ENCODE measurements around the gene SLC25A21.
"Not testable (repeated sequence)": the region's sequence is repeated elsewhere in the genome, so short reads cannot be mapped to it uniquely, and the experiment has no call there.

SLC25A21 gene

DNA sequence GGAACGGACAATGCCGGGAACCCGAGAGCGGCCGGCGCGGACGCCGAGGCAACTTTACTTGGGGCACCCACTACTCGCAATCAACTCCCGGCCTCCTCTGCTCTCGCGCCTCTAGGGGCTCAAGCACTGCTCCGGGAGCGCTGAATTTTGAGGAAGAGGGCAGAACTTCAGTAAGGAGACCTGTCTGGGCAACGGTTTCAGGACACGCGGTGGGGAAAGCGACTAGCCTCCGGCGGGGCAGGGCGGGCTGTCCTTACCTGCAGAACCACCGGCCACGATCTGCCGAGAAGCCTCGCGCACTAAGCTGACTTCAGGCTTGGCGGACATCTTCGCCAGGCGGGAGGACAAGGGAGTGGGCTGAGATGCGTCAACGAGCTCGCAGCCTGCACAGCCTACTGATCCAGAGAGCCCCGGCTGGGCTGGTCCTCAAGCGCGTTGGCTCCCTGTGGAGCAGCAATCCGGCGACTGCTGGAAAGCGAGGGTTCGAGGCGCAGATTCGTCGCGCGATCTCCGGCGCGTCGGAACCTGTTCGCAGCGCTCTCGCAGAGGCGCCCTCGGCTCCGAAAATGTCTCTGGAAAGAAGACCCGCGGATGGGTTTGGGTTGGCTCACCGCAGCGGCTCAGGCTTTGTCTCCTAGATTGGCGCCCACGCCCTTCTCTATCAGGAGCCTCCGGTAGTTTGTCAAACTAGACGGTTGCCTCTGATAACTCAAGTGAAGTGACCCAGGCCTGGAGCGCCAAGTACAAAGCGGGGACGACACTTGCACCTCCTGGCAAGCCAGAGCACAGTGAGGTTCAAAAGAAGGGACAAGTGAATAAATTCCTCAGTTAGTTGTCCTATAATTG is at the start of gene SLC25A21:
TSS of gene SLC25A21 (minus strand) at position 583 of the 846 bp plus-strand sequence.
- DNase-seq, result no peak

DNA sequence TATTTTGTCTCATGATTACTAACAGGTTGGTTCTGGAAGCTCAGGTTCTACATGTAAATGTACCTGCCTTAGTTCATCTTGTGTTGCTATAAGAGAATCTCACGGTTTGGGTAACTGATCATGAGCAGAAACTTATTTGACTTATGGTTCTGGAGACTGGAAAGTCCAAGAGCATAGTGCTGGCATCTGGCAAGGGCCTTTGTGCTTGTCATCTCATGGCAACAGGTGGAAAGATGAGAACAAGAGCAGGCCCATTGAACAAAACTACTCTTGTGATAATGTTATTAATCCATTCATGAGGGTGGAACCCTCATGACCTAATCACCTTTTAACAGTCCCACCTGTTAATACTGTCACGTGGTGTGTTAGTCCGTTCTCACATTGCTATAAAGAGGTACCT is 48.7 kb upstream of the SLC25A21 start:
- DNase-seq, result no peak

DNA sequence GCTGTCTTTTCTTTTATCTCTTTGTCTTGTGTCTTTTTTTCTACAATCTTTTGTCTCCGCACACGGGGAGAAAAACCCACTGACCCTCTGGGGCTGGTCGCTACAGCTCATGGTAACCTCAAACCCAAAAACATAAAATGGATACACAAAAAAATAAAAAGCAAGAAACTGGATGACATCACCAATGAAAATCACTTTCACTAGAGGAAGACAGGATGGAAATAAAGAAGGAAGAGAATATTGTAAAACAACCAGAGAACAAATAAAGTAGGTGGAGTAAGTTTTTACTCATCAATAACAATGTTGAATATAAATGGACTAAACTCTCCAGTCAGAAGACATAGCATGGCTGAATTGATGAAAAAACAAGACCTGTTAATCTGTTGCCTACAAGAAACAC is 42.9 kb upstream of the SLC25A21 start:
- DNase-seq, result no peak

DNA sequence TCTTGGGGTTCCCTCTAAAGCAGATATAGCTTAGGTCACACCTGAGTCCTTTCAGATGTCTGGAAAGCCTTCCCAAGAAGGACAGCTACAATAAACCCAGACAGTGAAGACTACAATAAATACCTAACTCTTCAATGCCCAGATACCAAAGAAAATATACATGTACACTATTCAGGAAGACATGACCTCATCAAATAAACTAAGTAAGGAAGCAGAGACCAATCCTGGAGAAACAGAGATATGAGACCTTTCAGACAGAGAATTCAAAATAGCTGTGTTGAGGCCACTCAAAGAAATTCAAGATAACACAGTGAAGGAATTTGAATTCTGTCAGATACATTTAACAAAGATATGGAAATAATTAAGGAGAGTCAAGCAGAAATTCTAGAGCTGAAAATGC is 40.6 kb upstream of the SLC25A21 start:
- DNase-seq, result no peak

DNA sequence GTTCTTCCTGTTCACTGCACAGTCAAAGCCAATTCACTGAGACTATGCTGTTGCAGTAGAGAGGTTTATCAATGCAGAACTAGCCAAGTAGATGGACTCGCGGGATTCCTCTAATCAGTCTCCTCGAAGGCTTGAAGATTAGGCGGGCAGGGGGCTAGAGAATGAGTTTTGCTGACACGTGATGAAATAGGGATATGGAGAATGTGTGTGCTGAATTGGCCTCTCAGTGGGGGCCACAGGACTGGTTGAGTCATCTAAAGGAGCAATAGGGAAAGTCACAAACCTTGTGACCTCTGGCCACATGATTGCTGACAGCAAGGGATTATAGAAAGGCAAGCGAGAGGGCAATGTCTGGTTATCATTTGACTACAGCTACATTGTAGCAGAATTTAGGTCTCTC is 38.0 kb upstream of the SLC25A21 start:
- no peak for DNase-seq

DNA sequence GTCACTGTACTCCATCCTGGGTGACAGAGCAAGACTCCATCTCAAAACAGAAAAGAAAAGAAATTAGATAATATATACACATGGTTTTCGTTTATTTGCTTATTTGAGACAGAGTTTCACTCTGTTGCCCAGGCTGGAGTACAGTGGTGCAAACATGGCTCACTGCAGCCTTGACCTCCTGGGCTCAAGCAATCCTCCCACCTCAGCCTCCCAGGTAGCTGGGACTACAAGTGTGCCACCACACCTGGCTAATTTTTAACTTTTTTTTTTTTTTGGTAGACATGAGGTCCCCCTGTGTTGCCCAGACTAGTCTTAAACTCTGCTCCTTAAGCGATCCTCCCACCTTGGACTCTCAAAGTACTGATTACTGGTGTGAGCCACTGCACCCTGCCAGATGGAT is 37.2 kb upstream of the SLC25A21 start:
- not testable (repeated sequence) for DNase-seq

DNA sequence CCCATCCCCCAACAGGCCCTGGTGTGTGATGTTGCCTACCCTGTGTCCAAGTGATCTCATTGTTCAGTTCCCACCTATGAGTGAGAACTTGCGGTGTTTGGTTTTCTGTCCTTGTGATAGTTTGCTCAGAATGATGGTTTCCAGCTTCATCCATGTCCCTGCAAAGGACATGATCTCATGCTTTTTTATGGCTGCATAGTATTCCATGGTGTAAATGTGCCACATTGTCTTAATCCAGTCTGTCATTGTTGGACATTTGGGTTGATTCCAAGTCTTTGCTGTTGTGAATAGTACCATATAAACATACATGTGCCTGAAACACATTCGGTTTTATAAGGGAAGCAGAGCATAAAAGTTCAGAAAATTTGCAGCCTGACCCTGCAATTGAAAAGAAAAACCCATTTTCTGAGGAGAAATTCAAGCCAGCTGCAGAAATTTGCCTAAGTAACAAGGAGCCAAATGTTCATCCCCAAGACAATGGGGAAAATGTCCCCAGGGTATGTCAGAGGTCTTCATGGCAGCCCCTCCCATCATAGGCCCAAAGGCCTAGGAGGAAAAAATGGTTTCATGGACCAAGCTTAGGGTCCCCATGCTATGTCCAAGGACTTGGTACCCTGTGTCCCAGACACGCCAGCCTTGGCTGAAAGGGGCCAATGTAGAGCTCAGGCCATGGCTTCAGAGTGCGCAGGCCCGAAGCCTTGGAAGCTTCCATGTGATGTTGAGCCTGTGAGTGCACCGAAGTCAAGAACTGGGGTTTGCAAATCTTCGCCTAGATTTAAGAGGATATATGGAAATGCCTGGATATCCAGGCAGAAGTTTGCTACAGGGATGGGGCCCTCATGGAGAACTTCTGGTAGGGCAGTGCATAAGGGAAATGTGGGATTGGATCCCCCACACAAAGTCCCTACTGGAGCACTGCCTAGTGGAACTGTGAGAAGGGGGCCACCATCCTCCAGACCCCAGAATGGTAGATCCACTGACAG is 33.5 kb upstream of the SLC25A21 start:
- DNase-seq, result not testable (repeated sequence)

DNA sequence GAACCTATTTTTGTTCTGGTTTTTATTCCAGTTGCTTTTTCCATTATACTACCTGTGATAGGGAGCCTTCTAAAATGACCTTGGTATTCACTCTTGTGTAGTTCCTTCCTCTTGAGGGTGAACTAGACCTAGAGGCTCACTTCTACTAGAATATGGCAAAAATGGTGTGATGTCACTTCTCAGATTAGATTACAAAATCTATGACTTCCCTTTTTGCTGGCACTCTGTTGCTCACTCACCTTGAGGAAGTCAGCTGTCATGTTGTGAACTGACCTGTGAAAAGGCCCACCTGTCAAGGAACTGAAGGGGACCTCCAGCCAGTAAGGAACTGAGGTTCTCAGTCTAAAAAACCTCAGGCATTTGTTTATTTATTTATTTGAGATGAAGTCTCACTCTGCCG is 31.0 kb upstream of the SLC25A21 start:
- no peak for DNase-seq

DNA sequence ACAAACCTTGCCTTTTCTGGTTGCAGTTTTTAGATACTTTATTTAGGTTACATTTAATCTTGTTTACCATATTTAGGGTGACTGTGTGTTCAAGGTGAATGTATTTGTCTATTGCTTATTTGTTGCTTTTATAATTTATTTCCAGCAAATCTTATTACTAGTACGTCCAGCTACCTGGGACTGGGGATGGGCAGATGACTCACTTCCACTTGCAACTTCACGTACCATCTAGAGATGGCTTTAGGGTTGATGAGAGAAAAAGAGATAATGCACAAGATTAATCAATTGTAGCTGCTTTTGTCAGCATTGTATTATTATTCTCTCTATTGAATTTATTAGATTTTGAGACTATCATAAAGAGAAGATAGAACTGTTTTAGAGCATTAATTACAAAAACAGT is 30.4 kb upstream of the SLC25A21 start:
- DNase-seq, result no peak

DNA sequence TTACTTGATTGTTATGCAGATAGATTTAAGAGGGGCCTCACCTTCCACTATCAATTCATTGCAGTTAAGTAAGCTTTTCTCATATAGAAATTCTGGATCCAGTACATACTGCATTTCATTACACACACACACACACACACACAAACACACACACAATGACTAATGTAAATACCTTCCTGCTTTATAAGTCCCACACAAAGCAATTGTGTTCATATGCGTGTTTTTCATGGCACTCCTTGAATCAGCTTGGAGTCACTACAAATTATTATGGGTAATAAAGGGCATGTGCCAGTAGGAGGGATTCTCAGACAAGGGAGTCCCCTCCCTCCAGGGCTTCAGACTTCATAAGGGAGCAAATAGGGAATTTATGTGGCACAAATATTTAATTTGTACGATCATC is 29.9 kb upstream of the SLC25A21 start:
- no peak for DNase-seq

DNA sequence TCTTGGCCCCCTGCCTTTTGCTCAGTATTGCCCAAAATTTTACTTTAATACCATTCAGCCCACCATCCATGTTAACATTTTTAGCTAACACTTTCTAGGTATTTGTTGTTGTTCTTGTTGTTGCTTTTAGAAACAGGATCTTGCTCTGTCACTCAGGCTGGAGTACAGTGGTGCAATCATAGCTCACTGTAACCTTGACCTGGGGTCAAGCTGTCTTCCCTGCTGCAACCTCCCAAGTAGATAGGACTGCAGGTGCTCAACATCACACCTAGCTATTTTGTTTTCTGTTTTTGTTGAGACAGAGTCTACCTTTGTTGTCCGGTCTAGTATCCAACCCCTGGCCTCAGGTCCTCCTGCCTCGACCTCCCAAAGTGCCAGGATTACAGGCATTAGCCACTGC is 29.3 kb upstream of the SLC25A21 start:
- no peak for DNase-seq

DNA sequence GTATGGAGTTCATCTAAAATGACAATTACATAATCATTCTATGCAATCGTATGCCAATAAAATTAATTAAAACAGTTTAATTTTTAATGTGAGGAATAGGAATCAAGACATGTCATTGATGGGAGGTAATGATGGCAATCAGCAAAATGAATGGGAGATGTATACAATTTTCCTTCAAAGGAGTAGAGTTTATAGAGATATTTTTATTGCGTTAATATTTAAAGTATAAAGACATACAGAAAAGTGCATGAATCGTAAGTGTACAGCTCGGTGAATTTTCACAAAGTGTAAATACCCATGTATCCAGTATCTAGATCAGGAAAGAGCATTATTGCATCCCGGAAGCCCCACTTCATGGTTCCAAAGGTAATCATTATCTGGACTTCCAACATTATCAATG is 26.5 kb upstream of the SLC25A21 start:
- DNase-seq, result no peak

DNA sequence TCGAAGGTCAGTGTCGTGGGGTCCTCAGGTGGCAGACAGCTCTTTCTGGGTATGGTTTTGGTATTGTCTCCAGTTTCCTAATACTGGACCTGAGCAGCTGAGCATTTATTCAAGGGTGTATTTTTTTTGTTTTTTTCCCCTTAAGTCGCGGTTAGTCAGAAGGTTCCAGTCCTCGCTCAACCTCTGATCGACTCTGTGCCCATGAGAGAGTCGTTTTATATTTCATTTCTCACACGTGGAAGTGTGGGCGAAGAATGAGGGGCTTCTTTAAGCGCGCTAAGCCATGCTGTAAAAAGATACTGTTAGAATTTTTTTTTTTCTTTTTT is 25.8 kb upstream of the SLC25A21 start:
- no peak for DNase-seq

DNA sequence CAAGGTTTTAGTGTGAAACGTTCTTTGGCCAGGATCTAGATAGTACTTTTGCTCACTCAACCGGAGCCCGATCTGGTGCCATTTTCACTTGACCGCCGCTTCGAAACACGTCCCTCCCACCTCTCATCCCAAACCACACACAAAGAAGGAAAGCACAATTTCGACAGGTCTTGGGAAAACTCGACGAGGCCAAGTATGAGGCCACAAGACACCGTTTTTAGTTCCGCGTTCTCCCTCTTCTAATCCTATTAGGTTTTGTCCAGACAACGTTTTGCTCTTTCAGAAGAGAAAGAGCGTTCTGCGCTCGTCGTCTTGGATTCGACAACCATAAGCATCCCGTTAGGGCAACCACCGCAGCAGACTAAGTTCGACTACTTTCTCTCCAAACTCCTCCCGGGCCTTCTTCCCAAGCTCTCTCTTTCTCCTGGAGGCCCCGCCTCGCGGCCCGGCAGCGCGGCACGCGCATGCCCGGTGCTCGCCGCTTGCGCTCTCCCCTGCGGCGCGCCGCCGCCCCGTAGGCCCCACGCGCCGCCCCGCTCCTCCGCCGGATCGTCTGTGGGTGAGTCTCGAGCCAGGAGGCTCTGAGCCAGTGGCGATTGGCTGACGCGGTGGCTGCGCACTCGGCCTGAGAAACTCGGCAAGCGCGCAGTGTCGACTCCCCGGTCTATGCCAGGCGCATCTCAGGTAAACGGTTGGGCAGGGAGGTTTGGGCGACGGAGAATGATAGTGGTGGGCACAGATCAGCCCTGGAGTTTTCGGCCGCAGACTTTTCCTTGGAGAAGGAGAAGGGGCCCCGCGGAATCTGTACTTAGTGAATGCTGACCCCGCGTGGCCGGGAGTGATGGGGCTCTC is 25.2 kb upstream of the SLC25A21 start, which contains the start of gene MIPOL1:
TSS of gene MIPOL1 (plus strand) at position 517 of the 852 bp plus-strand sequence. CDS start 49,952 bp downstream, outside the sequence.
- peak; percentile 16 for DNase-seq

DNA sequence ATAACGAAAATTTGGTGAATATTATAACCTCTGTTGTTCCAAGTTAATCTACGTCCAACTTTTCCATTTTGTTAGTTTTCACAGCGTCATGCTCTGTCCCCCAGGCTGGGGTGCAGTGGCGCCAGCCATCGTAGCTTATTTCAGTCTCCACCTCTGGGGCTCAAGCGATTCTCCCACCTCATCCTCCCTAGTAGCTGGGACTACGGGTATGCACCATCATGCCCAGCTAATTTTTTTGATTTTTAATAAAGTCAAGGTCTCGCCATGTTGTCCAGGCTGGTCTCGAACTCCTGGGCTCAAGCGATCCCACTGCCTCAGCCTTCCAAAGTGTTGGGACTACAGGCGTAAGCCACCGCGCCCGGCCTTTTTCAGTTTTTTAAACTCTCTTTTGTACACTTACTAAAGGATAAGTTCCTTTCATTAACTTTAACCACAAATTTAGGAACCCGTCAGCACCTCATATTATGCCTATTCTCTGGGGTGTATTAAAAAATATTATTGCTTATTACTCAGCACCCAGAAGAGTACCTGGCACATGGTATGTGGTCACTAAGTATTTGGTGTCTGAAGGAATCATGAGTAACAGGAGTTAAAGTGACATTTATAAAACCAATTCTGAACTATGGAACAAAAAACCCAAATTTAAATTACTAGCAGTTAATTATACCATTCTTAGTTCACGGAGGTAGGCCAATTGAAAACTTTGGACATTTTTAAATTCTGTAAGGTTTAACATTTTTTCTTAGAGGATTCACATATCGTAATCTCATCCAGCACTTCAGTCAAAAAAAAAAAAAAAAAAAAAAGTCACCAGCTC is 24.4 kb upstream of the SLC25A21 start:
- no peak for DNase-seq

DNA sequence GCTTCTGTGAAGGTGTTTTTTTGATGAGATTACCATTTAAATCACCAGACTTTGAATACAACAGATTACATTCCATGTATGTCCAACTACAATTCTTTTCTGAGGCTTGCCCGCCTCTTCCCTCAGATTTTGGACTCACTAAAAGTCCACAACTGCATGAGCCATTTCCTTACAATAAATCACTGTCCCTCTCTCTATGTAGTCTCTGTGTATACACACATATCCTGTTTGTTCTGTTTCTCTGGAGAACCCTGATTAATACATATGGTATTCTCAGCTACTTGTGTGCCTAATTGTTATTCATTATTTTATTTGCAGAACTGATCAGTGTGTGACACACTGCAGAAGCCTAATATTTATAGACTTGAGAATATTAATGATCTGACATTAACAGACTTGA is 22.9 kb upstream of the SLC25A21 start:
- no peak for DNase-seq

DNA sequence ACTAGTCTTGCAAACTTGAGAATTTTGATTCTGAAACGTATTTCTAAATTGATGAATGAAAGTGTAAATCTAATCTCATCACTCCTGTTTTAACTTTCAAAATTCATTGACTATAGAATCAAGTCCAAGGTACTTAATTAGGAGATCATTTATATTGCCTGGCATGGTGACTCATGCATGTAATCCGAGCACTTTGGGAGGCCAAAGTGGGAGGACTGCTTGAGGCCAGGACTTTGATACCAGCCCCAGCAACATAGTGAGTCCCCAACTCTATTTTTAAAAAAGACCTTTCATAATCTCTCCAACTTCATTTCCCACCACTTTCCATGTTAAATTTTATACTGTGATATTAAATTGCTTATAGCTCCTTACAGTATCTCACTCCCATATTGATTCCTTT is 22.3 kb upstream of the SLC25A21 start:
- no peak for DNase-seq

DNA sequence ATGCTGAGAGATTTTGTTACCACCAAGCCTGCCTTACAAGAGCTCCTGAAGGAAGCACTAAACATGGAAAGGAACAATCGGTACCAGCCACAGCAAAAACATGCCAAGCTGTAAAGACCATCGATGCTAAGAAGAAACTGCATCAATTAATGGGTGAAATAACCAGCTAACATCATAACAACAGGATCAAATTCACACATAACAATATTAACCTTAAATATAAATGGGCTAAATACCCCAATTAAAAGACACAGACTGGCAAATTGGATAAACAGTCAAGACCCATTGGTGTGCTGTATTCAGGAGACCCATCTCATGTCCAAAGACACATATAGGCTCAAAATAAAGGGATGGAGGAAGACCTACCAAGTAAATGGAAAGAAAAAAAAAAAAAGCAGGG is 17.3 kb upstream of the SLC25A21 start:
- not testable (repeated sequence) for DNase-seq

DNA sequence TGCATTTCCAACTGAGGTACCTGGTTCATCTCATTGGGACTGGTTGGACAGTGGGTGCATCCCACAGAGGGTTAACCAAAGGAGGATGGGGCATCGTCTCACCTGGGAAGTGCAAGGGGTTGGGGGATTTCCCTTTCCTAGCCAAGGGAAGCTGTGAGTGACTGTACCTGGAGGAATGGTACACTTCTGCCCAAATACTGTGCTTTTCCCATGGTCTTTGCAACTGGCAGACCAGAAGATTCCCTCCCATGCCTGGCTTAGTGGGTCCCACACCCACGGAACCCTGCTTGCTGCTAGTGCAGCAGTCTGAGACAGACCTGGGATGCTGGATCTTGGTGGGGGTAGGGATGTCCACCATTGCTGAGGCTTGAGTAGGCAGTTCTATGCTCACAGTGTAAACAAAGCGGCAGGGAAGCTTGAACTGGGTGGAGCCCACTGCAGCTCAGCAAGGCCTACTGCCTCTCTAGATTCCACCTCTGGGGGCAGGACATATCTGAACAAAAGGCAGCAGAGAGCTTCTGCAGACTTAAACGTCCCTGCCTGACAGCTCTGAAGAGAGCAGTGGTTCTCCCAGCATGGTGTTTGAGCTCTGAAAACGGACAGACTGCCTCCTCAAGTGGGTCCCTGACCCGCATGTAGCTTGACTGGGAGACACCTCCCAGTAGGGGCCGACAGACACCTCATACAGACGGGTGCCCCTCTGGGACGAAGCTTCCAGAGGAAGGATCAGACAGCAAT is 15.6 kb upstream of the SLC25A21 start:
- not testable (repeated sequence) for DNase-seq

DNA sequence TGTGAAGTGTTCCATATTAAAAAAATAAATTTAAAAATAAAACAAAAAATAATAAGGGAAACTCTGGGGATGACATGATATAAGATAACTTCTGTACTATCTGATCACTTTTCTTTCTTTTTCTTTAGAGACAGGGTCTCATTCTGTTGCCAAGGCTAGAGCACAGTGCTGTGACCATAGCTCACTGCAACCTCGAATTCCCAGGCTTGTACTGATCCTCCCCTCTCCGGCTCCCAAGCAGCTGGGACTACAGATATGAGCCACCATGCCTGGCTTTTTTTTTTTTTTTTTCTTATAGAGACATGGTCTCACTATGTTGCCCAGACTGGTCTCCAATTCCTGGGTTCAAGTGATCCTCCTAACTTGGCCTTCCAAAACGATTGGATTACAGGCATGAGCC is 14.9 kb upstream of the SLC25A21 start:
- DNase-seq, result no peak

DNA sequence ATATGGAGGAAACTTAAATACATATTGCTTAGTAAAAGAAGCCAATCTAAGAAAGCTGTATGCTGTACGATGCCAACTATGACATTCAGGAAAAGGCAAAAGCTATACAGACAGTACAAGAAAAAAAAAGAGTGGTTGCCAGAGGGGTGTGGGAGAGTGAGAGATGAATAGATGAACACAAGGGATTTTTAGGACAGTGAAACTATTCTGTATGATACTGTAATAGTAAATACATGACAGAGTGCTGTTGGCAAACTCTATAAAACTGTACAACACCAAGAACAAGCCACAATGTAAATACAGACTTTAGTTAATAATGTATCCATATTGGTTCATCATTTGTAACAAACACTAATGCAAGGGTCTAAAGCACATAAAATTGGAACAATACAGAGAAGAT is 14.5 kb upstream of the SLC25A21 start:
- DNase-seq, result no peak
